GM23338 (cell line): ENCODE results near the gene CLDN1. TPM values are rescaled to one million over a fixed set of nuclear protein-coding genes. Genes with fewer than 3 reads are reported as not detected.

Source experiments
- ATAC-seq: fragments of 200-7000 bp; cut with Tn5 transposase; 3 replicates; pipeline ENCODE4 v1.9.1; 2020
- DNase-seq: peaks from one replicate; pipeline ENCODE4 v3.0.0-alpha.2; 2015; ENCODE audit warnings: low spot score
- H2AFZ ChIP-seq: fragments of 200-600 bp; sonication (generic); 2 replicates; pipeline ENCODE4 v1.8.0; 2016; ENCODE audit warnings: antibody characterized with exemption, mild to moderate bottlenecking, moderate library complexity
- H3F3A ChIP-seq: fragments of 200-600 bp; sonication (generic); replicated peaks from 2 replicates; pipeline ENCODE4 v1.8.0; 2017; ENCODE audit warnings: antibody characterized with exemption, mixed run types, low read depth
- H3K27ac ChIP-seq: fragments of 200-600 bp; sonication (generic); 2 replicates; pipeline ENCODE4 v1.6.1; 2016; ENCODE audit warnings: low read depth
- H3K27me3 ChIP-seq: fragments of 200-600 bp; sonication (generic); 2 replicates; pipeline ENCODE4 v1.8.0; 2016; ENCODE audit warnings: mild to moderate bottlenecking, mixed run types, moderate library complexity; ENCODE audit not compliant: insufficient read depth
- H3K36me3 ChIP-seq: fragments of 200-600 bp; sonication (generic); 2 replicates; pipeline ENCODE4 v1.8.0; 2016; ENCODE audit warnings: mild to moderate bottlenecking; ENCODE audit not compliant: insufficient read depth
- H3K4me1 ChIP-seq: fragments of 200-600 bp; sonication (generic); 2 replicates; pipeline ENCODE4 v1.8.0; 2016; ENCODE audit warnings: mild to moderate bottlenecking, moderate library complexity; ENCODE audit not compliant: insufficient read depth
- H3K4me2 ChIP-seq: fragments of 200-600 bp; sonication (generic); 2 replicates; pipeline ENCODE4 v1.7.1; 2017; ENCODE audit warnings: mixed run types
- H3K4me3 ChIP-seq: fragments of 200-600 bp; sonication (generic); 2 replicates; pipeline ENCODE4 v1.6.1; 2016; ENCODE audit warnings: mixed run types
- H3K79me2 ChIP-seq: fragments of 200-600 bp; sonication (generic); replicated peaks from 2 replicates; pipeline ENCODE4 v1.8.0; 2017; ENCODE audit warnings: mild to moderate bottlenecking; ENCODE audit not compliant: insufficient read depth
- H3K9me2 ChIP-seq: fragments of 200-600 bp; sonication (generic); 2 replicates; pipeline ENCODE4 v1.8.0; 2017; ENCODE audit not compliant: insufficient read depth
- H4K20me1 ChIP-seq: fragments of 200-600 bp; sonication (generic); replicated peaks from 2 replicates; pipeline ENCODE4 v1.8.0; 2017; ENCODE audit warnings: mild to moderate bottlenecking; ENCODE audit not compliant: insufficient read depth
- H3K27ac Mint-ChIP-seq: 2 replicates; pipeline ENCODE4 v1.8.0; 2020; ENCODE audit warnings: inconsistent platforms, mild to moderate bottlenecking, moderate library complexity, mixed read lengths
- H3K27me3 Mint-ChIP-seq: 3 replicates; pipeline ENCODE4 v1.8.0; 2022; ENCODE audit warnings: low read depth, mild to moderate bottlenecking, moderate library complexity, mixed read lengths, inconsistent platforms; ENCODE audit not compliant: insufficient read depth, poor library complexity
- H3K36me3 Mint-ChIP-seq: 3 replicates; pipeline ENCODE4 v1.8.0; 2021; ENCODE audit warnings: low read depth, mild to moderate bottlenecking, inconsistent platforms, moderate library complexity, mixed read lengths
- H3K4me1 Mint-ChIP-seq: 3 replicates; pipeline ENCODE4 v1.8.0; 2020; ENCODE audit warnings: mild to moderate bottlenecking, inconsistent platforms, mixed read lengths
- H3K4me3 Mint-ChIP-seq: 3 replicates; pipeline ENCODE4 v1.8.0; 2021; ENCODE audit warnings: moderate library complexity, mild to moderate bottlenecking, inconsistent platforms, mixed read lengths
- H3K9me3 Mint-ChIP-seq: 3 replicates; pipeline ENCODE4 v1.8.0; 2020; ENCODE audit warnings: moderate library complexity, mild to moderate bottlenecking, inconsistent platforms, mixed read lengths
- CREB1 ChIP-seq: fragments of 250-450 bp; sonication (Bioruptor Pico); IDR thresholded peaks from 2 replicates; pipeline ENCODE4 v1.5.0; 2020; ENCODE audit warnings: low read depth, mild to moderate bottlenecking, moderate library complexity
- CTCF ChIP-seq, 2 experiments: fragments of 200-600 bp in 1 of 2; sonication (generic) in 1 of 2; conservative IDR thresholded peaks; 2 replicates each; pipeline versions ENCODE4 v1.5.1 to v1.6.1; 2016 to 2017; ENCODE audit warnings: antibody characterized with exemption in 2 of 2, low read depth in 2 of 2, mild to moderate bottlenecking in 2 of 2, moderate library complexity in 1 of 2
- ETS1 ChIP-seq: IDR thresholded peaks from 2 replicates; pipeline ENCODE4 v1.6.1; 2016; ENCODE audit warnings: antibody characterized with exemption
- EZH2 ChIP-seq: fragments of 200-600 bp; sonication (generic); IDR thresholded peaks from one replicate; pipeline ENCODE4 v1.8.0; 2017; ENCODE audit warnings: antibody characterized with exemption, mild to moderate bottlenecking, low read depth; ENCODE audit not compliant: unreplicated experiment
- EZH2phosphoT487 ChIP-seq: fragments of 200-600 bp; sonication (generic); IDR thresholded peaks from one replicate; pipeline ENCODE4 v1.8.1; 2018; ENCODE audit warnings: antibody characterized with exemption; ENCODE audit not compliant: unreplicated experiment
- JUNB ChIP-seq: IDR thresholded peaks from one replicate; pipeline ENCODE4 v1.6.1; 2016; ENCODE audit warnings: antibody characterized with exemption; ENCODE audit not compliant: unreplicated experiment
- NANOG ChIP-seq: IDR thresholded peaks from 2 replicates; pipeline ENCODE4 v1.6.1; 2016; ENCODE audit warnings: antibody characterized with exemption, borderline replicate concordance
- POLR2AphosphoS5 ChIP-seq: IDR thresholded peaks from 2 replicates; pipeline ENCODE4 v1.6.1; 2016; ENCODE audit warnings: antibody characterized with exemption, low read depth
- REST ChIP-seq: IDR thresholded peaks from one replicate; pipeline ENCODE4 v1.6.1; 2018; ENCODE audit warnings: antibody characterized with exemption; ENCODE audit not compliant: unreplicated experiment
- ZNF114 ChIP-seq: fragments of 250-450 bp; sonication (Bioruptor Pico); IDR thresholded peaks from 2 replicates; pipeline ENCODE4 v1.5.0; 2020; ENCODE audit warnings: mild to moderate bottlenecking, moderate library complexity
- ZNF462 ChIP-seq: fragments of 250-450 bp; sonication (Bioruptor Pico); IDR thresholded peaks from 2 replicates; pipeline ENCODE4 v1.5.0; 2020; ENCODE audit warnings: mild to moderate bottlenecking, moderate library complexity
- polyA plus RNA-seq: library from polyadenylated mRNA; unstranded; fragments of >200 nt; fragmentation: Nextera tagmentation; extraction: Ambion mirVana; gene quantifications from 2 replicates; pipeline ENCODE4 v1.2.1, GENCODE V29; 2016
- total RNA-seq: library from RNA; depleted of rRNA; stranded (reverse); fragments of >200 nt; shearing (Covaris generic); gene quantifications from 2 replicates; pipeline ENCODE4 v1.2.3, GENCODE V29; 2014

Gene CLDN1
- total and polyA plus RNA-seq, 2 experiments from 2014 or later: 2.5 to 4.6 TPM

GRCh38 chr3:190261015-190261414 is 61.2 kb downstream of the CLDN1 start:
- no peak for ATAC-seq
- no peaks in the 10 kb centered on the region for H3K4me1 ChIP-seq
- Mint-ChIP-seq H3K9me3 (no peaks in the 10 kb centered on the region), H3K27ac (no peak overlapping the region), H3K4me3 (no peak overlapping the region), H3K4me1 (peaks cover 15% of the 10 kb centered on the region; the same call in 2 of the 3 replicates), H3K27me3 (no peaks in the 10 kb centered on the region), H3K36me3 (no peaks in the 10 kb centered on the region)
- no peaks in the 10 kb centered on the region for H4K20me1 ChIP-seq
- no peaks in the 10 kb centered on the region for H3K79me2 ChIP-seq
- peaks cover 5% of the 10 kb centered on the region; the same call in 1 of the 2 replicates for H3K9me2 ChIP-seq
- no peaks in the 10 kb centered on the region for H3F3A ChIP-seq
- no peak overlapping the region for H3K27ac ChIP-seq
- no peak overlapping the region for H2AFZ ChIP-seq
- DNase-seq: no peak
- no peaks in the 10 kb centered on the region for H3K27me3 ChIP-seq
- no peak for TF ChIP-seq EZH2
- no peak for TF ChIP-seq CREB1 (CRISPR knock-in tag)
- TF ChIP-seq POLR2AphosphoS5: no peak
- TF ChIP-seq ZNF114 (CRISPR knock-in tag): no peak
- TF ChIP-seq JUNB: no peak
- no peak for TF ChIP-seq REST
- TF ChIP-seq CTCF (conservative IDR thresholded peaks at IDR 0.05; ENCODE audit: low read depth in 2 of 2): no peak
- TF ChIP-seq NANOG: no peak
- no peak for TF ChIP-seq ETS1
- no peak for TF ChIP-seq ZNF462 (CRISPR knock-in tag)
- TF ChIP-seq EZH2phosphoT487: no peak
- no peaks in the 10 kb centered on the region for H3K36me3 ChIP-seq
- no peak overlapping the region for H3K4me2 ChIP-seq
- H3K4me3 ChIP-seq: no peak overlapping the region
